Lung (tissue), 13 donors: ENCODE data around the gene NUCB1. TPM values are rescaled to one million over a fixed set of nuclear protein-coding genes. Genes with fewer than 3 reads are reported as not detected.
A peak's percentile ranks its signal among the peaks of the same experiment; 100 is the strongest.

ENCODE experiments used
- ATAC-seq: fragments of 200-7000 bp; cut with Tn5 transposase; one replicate; pipeline ENCODE4 v1.9.1; 2020; ENCODE audit warnings: moderate number of reproducible peaks; ENCODE audit not compliant: insufficient read depth, low FRiP score
- DNase-seq, 3 donors: peaks; one replicate each; pipeline ENCODE4 v3.0.0-alpha.2; 2013 to 2017
- H3K27ac ChIP-seq, 2 donors: one replicate each; pipeline ENCODE4 v1.5.1; 2013; ENCODE audit warnings: mild to moderate bottlenecking in 2 of 2, moderate library complexity in 2 of 2, control low read depth in 1 of 2, inconsistent platforms in 1 of 2, low read depth in 1 of 2, low read length in 1 of 2
- H3K27me3 ChIP-seq, 3 donors: one replicate each; pipeline ENCODE4 v1.5.1; 2013; ENCODE audit warnings: low read length in 2 of 3; ENCODE audit not compliant: control insufficient read depth in 3 of 3, insufficient read depth in 3 of 3
- H3K36me3 ChIP-seq, 4 donors: one replicate each; pipeline ENCODE4 v1.5.1; 2013; ENCODE audit warnings: low read length in 4 of 4, mild to moderate bottlenecking in 1 of 4, moderate library complexity in 1 of 4; ENCODE audit not compliant: control insufficient read depth in 4 of 4, insufficient read depth in 4 of 4
- H3K4me1 ChIP-seq, 5 donors: one replicate each; pipeline ENCODE4 v1.5.1; 2013; ENCODE audit warnings: low read length in 5 of 5, mild to moderate bottlenecking in 2 of 5, moderate library complexity in 1 of 5; ENCODE audit not compliant: control insufficient read depth in 5 of 5, insufficient read depth in 5 of 5
- H3K4me3 ChIP-seq: one replicate; pipeline ENCODE4 v1.5.1; 2013; ENCODE audit warnings: mild to moderate bottlenecking, control low read depth, moderate library complexity
- H3K9ac ChIP-seq, 2 donors: one replicate each; pipeline ENCODE4 v1.5.1; 2013; ENCODE audit warnings: low read length in 2 of 2, control low read depth in 1 of 2; ENCODE audit not compliant: insufficient read depth in 1 of 2
- H3K9me3 ChIP-seq, 4 donors: one replicate each; pipeline ENCODE4 v1.5.1; 2013; ENCODE audit warnings: low read length in 3 of 4, mild to moderate bottlenecking in 1 of 4, moderate library complexity in 1 of 4; ENCODE audit not compliant: control insufficient read depth in 4 of 4, insufficient read depth in 3 of 4
- WGBS, 2 donors: extraction: QIAGEN DNeasy Blood & Tissue Kit; methylation state at CpG; one replicate each; pipeline ENCODE4 v1.1.7; 2013; 5-methylcytosine and 5-hydroxymethylcytosine counted together
- polyA plus RNA-seq, 2 donors: library from polyadenylated mRNA; stranded (reverse); fragments of 200-250 nt; gene quantifications; one replicate each; pipeline ENCODE4 v1.2.1, GENCODE V29; 2013
- small RNA-seq: library from RNA; depleted of rRNA; stranded (forward); fragments of <200 nt; gene quantifications from one replicate; pipeline ENCODE3, GENCODE V24; 2014; ENCODE audit warnings: low replicate concordance
- total RNA-seq, 2 donors: library from RNA; depleted of rRNA in 1 of 2; stranded (reverse); fragments of >200 nt in 1 of 2; gene quantifications; one replicate each; pipeline ENCODE4 v1.2.1, GENCODE V29; 2014 to 2021
- TF ChIP-seq, protein P1 (sequence below): IDR thresholded peaks from 2 replicates; pipeline ENCODE4 v1.5.1; 2012; ENCODE audit warnings: mild to moderate bottlenecking; ENCODE audit errors: control extremely low read depth, extremely low read depth
- donor health status: control.
- donor health status: control.
- donor health status: Bipolar disorder and iron deficiency.
- donor health status: healthy.
- donor health status: DM: yes; HTN: yes; CAD: no.

NUCB1 gene
- total and polyA plus RNA-seq, 4 donors: 214 to 367 (median 354) TPM

DNA sequence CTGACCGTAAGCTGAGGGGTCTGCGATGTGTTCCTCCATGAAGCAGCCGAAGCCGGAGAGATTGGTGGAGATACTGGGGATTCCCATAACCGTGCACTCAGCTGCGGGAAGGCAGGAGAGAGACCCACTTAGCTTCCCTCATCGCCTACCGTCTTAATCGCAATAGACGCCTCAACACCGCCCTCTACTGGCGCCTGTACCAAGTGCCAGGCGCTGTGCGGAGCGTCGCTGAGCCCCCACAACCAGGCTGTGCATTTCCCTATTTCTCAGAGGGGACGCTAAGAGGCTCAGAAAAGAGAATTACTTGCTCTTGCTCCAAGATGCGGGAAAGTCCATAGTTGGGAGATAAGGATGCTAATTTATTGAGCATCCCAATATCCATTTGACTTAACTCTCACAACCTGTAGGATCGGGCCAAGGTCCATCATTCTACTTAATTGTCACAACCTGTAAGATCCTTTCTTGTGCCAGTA lies 70.8 kb downstream of the NUCB1 start:
- H3K36me3 ChIP-seq: peaks cover 16 to 57% (median 30%) of the 10 kb centered on the region in 4 donors
- peaks cover 0 to 11% (median 0%) of the 10 kb centered on the region in 5 donors for H3K4me1 ChIP-seq
- ATAC-seq (peak; percentile 66), DNase-seq (peak; percentile 86 to 89 (median 87))
- peak overlapping the region in 1 of 2 donors; percentile 17 for H3K27ac ChIP-seq
- no peak overlapping the region for H3K9ac ChIP-seq
- H3K27me3 ChIP-seq: no peaks in the 10 kb centered on the region
- TF ChIP-seq, protein P1, sequence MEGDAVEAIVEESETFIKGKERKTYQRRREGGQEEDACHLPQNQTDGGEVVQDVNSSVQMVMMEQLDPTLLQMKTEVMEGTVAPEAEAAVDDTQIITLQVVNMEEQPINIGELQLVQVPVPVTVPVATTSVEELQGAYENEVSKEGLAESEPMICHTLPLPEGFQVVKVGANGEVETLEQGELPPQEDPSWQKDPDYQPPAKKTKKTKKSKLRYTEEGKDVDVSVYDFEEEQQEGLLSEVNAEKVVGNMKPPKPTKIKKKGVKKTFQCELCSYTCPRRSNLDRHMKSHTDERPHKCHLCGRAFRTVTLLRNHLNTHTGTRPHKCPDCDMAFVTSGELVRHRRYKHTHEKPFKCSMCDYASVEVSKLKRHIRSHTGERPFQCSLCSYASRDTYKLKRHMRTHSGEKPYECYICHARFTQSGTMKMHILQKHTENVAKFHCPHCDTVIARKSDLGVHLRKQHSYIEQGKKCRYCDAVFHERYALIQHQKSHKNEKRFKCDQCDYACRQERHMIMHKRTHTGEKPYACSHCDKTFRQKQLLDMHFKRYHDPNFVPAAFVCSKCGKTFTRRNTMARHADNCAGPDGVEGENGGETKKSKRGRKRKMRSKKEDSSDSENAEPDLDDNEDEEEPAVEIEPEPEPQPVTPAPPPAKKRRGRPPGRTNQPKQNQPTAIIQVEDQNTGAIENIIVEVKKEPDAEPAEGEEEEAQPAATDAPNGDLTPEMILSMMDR: peak; percentile 96
- no peak overlapping the region for H3K4me3 ChIP-seq
- WGBS, 2 donors: 16 to 17% methylated on average over 19 of the region's 19 CpGs
- H3K9me3 ChIP-seq: no peaks in the 10 kb centered on the region

Small RNA genes lying within 50 kb of the gene (small RNA-seq; reads per million reads assigned to genes)
- gene AC026803.1: not detected

Other genes starting within 250 kb of the NUCB1 start
- gene NTN5, start 227.3 kb upstream of the NUCB1 start, total RNA-seq: under 1 TPM; 0.26 to 0.28 TPM
- gene NTN5, start 227.3 kb upstream of the NUCB1 start, polyA plus RNA-seq: under 1 TPM; 0.11 to 0.28 TPM
- gene FUT2, start 204.3 kb upstream of the NUCB1 start, total RNA-seq: 1 to 10 TPM in 1 of 2 donors, under 1 TPM in 1; 0.40 to 5.6 TPM
- 1 to 10 TPM; 4.4 to 6.5 TPM for gene FUT2, start 204.3 kb upstream of the NUCB1 start, polyA plus RNA-seq
- 1 to 10 TPM; 1.3 to 1.5 TPM for gene MAMSTR, start 180.6 kb upstream of the NUCB1 start, total RNA-seq
- 1 to 10 TPM in 1 of 2 donors, under 1 TPM in 1; 0.48 to 1.2 TPM for gene MAMSTR, start 180.6 kb upstream of the NUCB1 start, polyA plus RNA-seq
- gene RASIP1, start 159.7 kb upstream of the NUCB1 start, total RNA-seq: 10 to 100 TPM; 26.2 to 32.8 TPM
- gene RASIP1, start 159.7 kb upstream of the NUCB1 start, polyA plus RNA-seq: 10 to 100 TPM; 24.7 to 37.9 TPM
- gene IZUMO1, start 153.4 kb upstream of the NUCB1 start, total RNA-seq: 1 to 10 TPM; 1.2 to 3.1 TPM
- 1 to 10 TPM in 1 of 2 donors, under 1 TPM in 1; 0.97 to 2.4 TPM for gene IZUMO1, start 153.4 kb upstream of the NUCB1 start, polyA plus RNA-seq
- gene FUT1, start 147.7 kb upstream of the NUCB1 start, total RNA-seq: 10 to 100 TPM in 1 of 2 donors, 1 to 10 TPM in 1; 5.1 to 12.4 TPM
- 1 to 10 TPM; 5.5 to 8.6 TPM for gene FUT1, start 147.7 kb upstream of the NUCB1 start, polyA plus RNA-seq
- gene FGF21, start 144.8 kb upstream of the NUCB1 start, total RNA-seq: not detected
- gene FGF21, start 144.8 kb upstream of the NUCB1 start, polyA plus RNA-seq: not detected
- gene BCAT2, start 89.3 kb upstream of the NUCB1 start, total RNA-seq: 10 to 100 TPM; 36.5 to 93.7 TPM
- 10 to 100 TPM; 63.9 to 72.7 TPM for gene BCAT2, start 89.3 kb upstream of the NUCB1 start, polyA plus RNA-seq
- gene HSD17B14, start 63.8 kb upstream of the NUCB1 start, total RNA-seq: 10 to 100 TPM; 12.8 to 17.9 TPM
- gene HSD17B14, start 63.8 kb upstream of the NUCB1 start, polyA plus RNA-seq: 10 to 100 TPM in 1 of 2 donors, 1 to 10 TPM in 1; 9.0 to 39.1 TPM
- gene PLEKHA4, start 31.7 kb upstream of the NUCB1 start, total RNA-seq: 10 to 100 TPM in 1 of 2 donors, 1 to 10 TPM in 1; 8.4 to 57.7 TPM
- gene PLEKHA4, start 31.7 kb upstream of the NUCB1 start, polyA plus RNA-seq: 10 to 100 TPM; 19.3 to 22.0 TPM
- 100 to 1,000 TPM; 101 to 104 TPM for gene PPP1R15A, start 27.9 kb upstream of the NUCB1 start, total RNA-seq
- 100 to 1,000 TPM; 203 to 208 TPM for gene PPP1R15A, start 27.9 kb upstream of the NUCB1 start, polyA plus RNA-seq
- under 1 TPM; 0.31 to 0.54 TPM for gene TULP2, start 1.6 kb upstream of the NUCB1 start, total RNA-seq
- under 1 TPM; 0.13 to 0.20 TPM for gene TULP2, start 1.6 kb upstream of the NUCB1 start, polyA plus RNA-seq
- 1 to 10 TPM in 1 of 2 donors, under 1 TPM in 1; 0.51 to 2.8 TPM for gene DHDH, start 33.4 kb downstream of the NUCB1 start, total RNA-seq
- gene DHDH, start 33.4 kb downstream of the NUCB1 start, polyA plus RNA-seq: 1 to 10 TPM in 1 of 2 donors, under 1 TPM in 1; 1.00 to 6.0 TPM
- 100 to 1,000 TPM in 1 of 2 donors, 10 to 100 TPM in 1; 25.9 to 109 TPM for gene BAX, start 54.6 kb downstream of the NUCB1 start, total RNA-seq
- 100 to 1,000 TPM in 1 of 2 donors, 10 to 100 TPM in 1; 99.0 to 121 TPM for gene BAX, start 54.6 kb downstream of the NUCB1 start, polyA plus RNA-seq
- 1,000 to 10,000 TPM; 2,880 to 6,540 TPM for gene FTL, start 65.0 kb downstream of the NUCB1 start, total RNA-seq
- gene FTL, start 65.0 kb downstream of the NUCB1 start, polyA plus RNA-seq: over 10,000 TPM; 17,775 to 22,369 TPM
- gene GYS1, start 93.0 kb downstream of the NUCB1 start, total RNA-seq: 10 to 100 TPM; 34.1 to 49.7 TPM
- 10 to 100 TPM; 22.7 to 29.7 TPM for gene GYS1, start 93.0 kb downstream of the NUCB1 start, polyA plus RNA-seq
- 100 to 1,000 TPM in 1 of 2 donors, 10 to 100 TPM in 1; 85.6 to 108 TPM for gene RUVBL2, start 93.6 kb downstream of the NUCB1 start, total RNA-seq
- gene RUVBL2, start 93.6 kb downstream of the NUCB1 start, polyA plus RNA-seq: 100 to 1,000 TPM in 1 of 2 donors, 10 to 100 TPM in 1; 80.7 to 112 TPM
- under 1 TPM in 1 of 2 donors, not detected in 1; 0.74 TPM for gene LHB, start 116.8 kb downstream of the NUCB1 start, total RNA-seq
- under 1 TPM; 0.32 to 0.67 TPM for gene LHB, start 116.8 kb downstream of the NUCB1 start, polyA plus RNA-seq
- not detected for gene CGB3, start 124.0 kb downstream of the NUCB1 start, total RNA-seq
- not detected for gene CGB3, start 124.0 kb downstream of the NUCB1 start, polyA plus RNA-seq
- under 1 TPM in 1 of 2 donors, not detected in 1; 0.58 TPM for gene CGB2, start 131.6 kb downstream of the NUCB1 start, total RNA-seq
- gene CGB2, start 131.6 kb downstream of the NUCB1 start, polyA plus RNA-seq: not detected
- not detected for gene CGB1, start 136.6 kb downstream of the NUCB1 start, total RNA-seq
- gene CGB1, start 136.6 kb downstream of the NUCB1 start, polyA plus RNA-seq: not detected
- gene CGB5, start 143.5 kb downstream of the NUCB1 start, total RNA-seq: not detected
- not detected for gene CGB5, start 143.5 kb downstream of the NUCB1 start, polyA plus RNA-seq
- not detected for gene CGB8, start 148.8 kb downstream of the NUCB1 start, total RNA-seq
- gene CGB8, start 148.8 kb downstream of the NUCB1 start, polyA plus RNA-seq: not detected
- under 1 TPM; 0.11 to 0.21 TPM for gene CGB7, start 157.4 kb downstream of the NUCB1 start, total RNA-seq
- under 1 TPM; 0.29 to 0.57 TPM for gene CGB7, start 157.4 kb downstream of the NUCB1 start, polyA plus RNA-seq
- gene NTF4, start 164.5 kb downstream of the NUCB1 start, total RNA-seq: 1 to 10 TPM; 2.1 to 2.9 TPM
- 1 to 10 TPM; 2.8 to 5.2 TPM for gene NTF4, start 164.5 kb downstream of the NUCB1 start, polyA plus RNA-seq
- not detected for gene KCNA7, start 172.4 kb downstream of the NUCB1 start, total RNA-seq
- not detected for gene KCNA7, start 172.4 kb downstream of the NUCB1 start, polyA plus RNA-seq
- gene SNRNP70, start 185.1 kb downstream of the NUCB1 start, total RNA-seq: 100 to 1,000 TPM; 168 to 251 TPM
- 100 to 1,000 TPM; 143 to 191 TPM for gene SNRNP70, start 185.1 kb downstream of the NUCB1 start, polyA plus RNA-seq
- gene LIN7B, start 214.1 kb downstream of the NUCB1 start, total RNA-seq: 1 to 10 TPM; 6.6 to 7.8 TPM
- 10 to 100 TPM in 1 of 2 donors, 1 to 10 TPM in 1; 6.4 to 12.4 TPM for gene LIN7B, start 214.1 kb downstream of the NUCB1 start, polyA plus RNA-seq
- gene C19orf73, start 218.8 kb downstream of the NUCB1 start, total RNA-seq: 1 to 10 TPM in 1 of 2 donors, not detected in 1; 1.9 TPM
- gene C19orf73, start 218.8 kb downstream of the NUCB1 start, polyA plus RNA-seq: 1 to 10 TPM; 3.1 to 4.3 TPM
- 1 to 10 TPM; 3.0 to 8.4 TPM for gene PPFIA3, start 219.2 kb downstream of the NUCB1 start, total RNA-seq
- 10 to 100 TPM in 1 of 2 donors, 1 to 10 TPM in 1; 8.8 to 10.6 TPM for gene PPFIA3, start 219.2 kb downstream of the NUCB1 start, polyA plus RNA-seq